Esophagus muscularis mucosa (tissue), 4 donors: ENCODE measurements around the gene WDFY4. TPM values are rescaled to one million over a fixed set of nuclear protein-coding genes. Genes with fewer than 3 reads are reported as not detected.
A peak's percentile ranks its signal among the peaks of the same experiment; 100 is the strongest.

ENCODE experiments used
- DNase-seq: peaks from one replicate; pipeline ENCODE4 v3.0.0-alpha.2; 2017; ENCODE audit errors: extremely low spot score
- H3K27ac ChIP-seq, 4 donors: fragments of 200-600 bp; sonication (generic); replicated peaks in 1 of 4; 1 replicate in 3 of 4; 2 replicates in 1 of 4; pipeline ENCODE4 v1.5.1; 2016 to 2019; ENCODE audit warnings: mild to moderate bottlenecking in 1 of 4
- H3K27me3 ChIP-seq, 4 donors: fragments of 200-600 bp; sonication (generic); one replicate each; pipeline versions ENCODE4 v1.5.1 to v1.6.0; 2016 to 2019
- H3K36me3 ChIP-seq, 4 donors: fragments of 200-600 bp; sonication (generic); one replicate each; pipeline ENCODE4 v1.5.1; 2016 to 2019
- H3K4me1 ChIP-seq, 4 donors: fragments of 200-600 bp; sonication (generic); one replicate each; pipeline ENCODE4 v1.5.1; 2016 to 2019
- H3K4me3 ChIP-seq, 4 donors: fragments of 200-600 bp; sonication (generic); 1 replicate in 2 of 4; 2 replicates in 2 of 4; pipeline ENCODE4 v1.5.1; 2016 to 2019; ENCODE audit warnings: mild to moderate bottlenecking in 4 of 4, moderate library complexity in 1 of 4
- H3K9me3 ChIP-seq, 4 donors: fragments of 200-600 bp; sonication (generic); 1 replicate in 3 of 4; 2 replicates in 1 of 4; pipeline ENCODE4 v1.5.1; 2016 to 2019
- CTCF ChIP-seq, 3 experiments: fragments of 200-600 bp in 2 of 3; fragments of 450-650 bp in 1 of 3; sonication (generic) in 2 of 3; IDR thresholded peaks; one replicate each; pipeline ENCODE4 v1.5.1; 2017 to 2019; ENCODE audit warnings: antibody characterized with exemption in 3 of 3, mild to moderate bottlenecking in 2 of 3, moderate library complexity in 1 of 3
- EP300 ChIP-seq: sonication (generic); formaldehyde crosslinking; IDR thresholded peaks from one replicate; pipeline ENCODE4 v1.6.1; 2017; ENCODE audit warnings: antibody characterized with exemption
- POLR2A ChIP-seq: fragments of 450-650 bp; IDR thresholded peaks from one replicate; pipeline ENCODE4 v1.6.1; 2017; ENCODE audit warnings: antibody characterized with exemption, moderate library complexity, mild to moderate bottlenecking, low read depth
- POLR2AphosphoS5 ChIP-seq, 2 donors: sonication (generic); formaldehyde crosslinking; IDR thresholded peaks; one replicate each; pipeline ENCODE4 v1.6.1; 2017; ENCODE audit warnings: antibody characterized with exemption in 2 of 2
- WGBS: methylation state at CpG from one replicate; pipeline ENCODE4 v1.1.5; 2018; 5-methylcytosine and 5-hydroxymethylcytosine counted together
- intact Hi-C: fragments of 100-400 bp; cut with DNase I; formaldehyde crosslinking; loops from one replicate; pipeline ENCODE4 v1.15.1; 2023
- total RNA-seq, 4 donors: library from RNA; depleted of rRNA; stranded (reverse); fragments of >200 nt; gene quantifications; one replicate each; pipeline versions ENCODE4 v1.1.0 to v1.2.1, GENCODE V29; 2016

Gene WDFY4
- total RNA-seq, 4 donors from 2014 or later = 2.3 to 7.3 (median 5.2) TPM

- no peaks in the 10 kb centered on the region for H3K4me1 ChIP-seq
- H3K27me3 ChIP-seq = peaks cover 0 to 20% (median 0%) of the 10 kb centered on the region in 4 donors
- peaks cover 0 to 6% (median 0%) of the 10 kb centered on the region in 4 donors for H3K9me3 ChIP-seq
- TF ChIP-seq CTCF (IDR thresholded peaks at IDR 0.05) = no peak
- no peak for TF ChIP-seq POLR2AphosphoS5 (IDR thresholded peaks at IDR 0.05)
- no peak for TF ChIP-seq POLR2A
- no peak for TF ChIP-seq EP300
- intact Hi-C loops = no loop called here
- H3K27ac ChIP-seq = no peak overlapping the region
- H3K36me3 ChIP-seq = no peaks in the 10 kb centered on the region
- DNase-seq = peak; percentile 29
- H3K4me3 ChIP-seq = no peak overlapping the region
- WGBS = 62% methylated on average over 5 of the region's 5 CpGs
Measured at GRCh38 chr10:48879451-48879850, 194.8 kb downstream of the WDFY4 start.

GRCh38 chr10:48880016-48880705 is 195.5 kb downstream of the WDFY4 start:
- H3K27me3 ChIP-seq = peaks cover 0 to 20% (median 0%) of the 10 kb centered on the region in 4 donors
- intact Hi-C loops = no loop called here
- peak; percentile 68 for DNase-seq
- H3K27ac ChIP-seq = no peak overlapping the region
- no peaks in the 10 kb centered on the region for H3K36me3 ChIP-seq
- H3K4me3 ChIP-seq = no peak overlapping the region
- H3K4me1 ChIP-seq = no peaks in the 10 kb centered on the region
- TF ChIP-seq CTCF (IDR thresholded peaks at IDR 0.05) = no peak
- H3K9me3 ChIP-seq = peaks cover 0 to 6% (median 0%) of the 10 kb centered on the region in 4 donors
- 67% methylated on average over 10 of the region's 11 CpGs for WGBS

- peak; percentile 60 for DNase-seq
- no peaks in the 10 kb centered on the region for H3K36me3 ChIP-seq
- H3K9me3 ChIP-seq = peaks cover 0 to 6% (median 0%) of the 10 kb centered on the region in 4 donors
- H3K4me1 ChIP-seq = no peaks in the 10 kb centered on the region
- TF ChIP-seq CTCF (IDR thresholded peaks at IDR 0.05) (no peak), EP300 (no peak), POLR2AphosphoS5 (IDR thresholded peaks at IDR 0.05) (no peak), POLR2A (no peak)
- WGBS = 82% methylated on average over 1 of the region's 1 CpG
- H3K27ac ChIP-seq = no peak overlapping the region
- intact Hi-C loops = no loop called here
- peaks cover 0 to 20% (median 0%) of the 10 kb centered on the region in 4 donors for H3K27me3 ChIP-seq
- no peak overlapping the region for H3K4me3 ChIP-seq
Measured at GRCh38 chr10:48881937-48882336, 197.3 kb downstream of the WDFY4 start.

GRCh38 chr10:48882881-48883280 is 198.2 kb downstream of the WDFY4 start:
- 69% methylated on average over 2 of the region's 2 CpGs for WGBS
- intact Hi-C loops = no loop called here
- Histone ChIP-seq H3K4me3 (no peak overlapping the region), H3K9me3 (peaks cover 0 to 6% (median 0%) of the 10 kb centered on the region in 4 donors), H3K27ac (no peak overlapping the region), H3K27me3 (peaks cover 0 to 20% (median 0%) of the 10 kb centered on the region in 4 donors), H3K4me1 (no peaks in the 10 kb centered on the region), H3K36me3 (no peaks in the 10 kb centered on the region)
- TF ChIP-seq POLR2AphosphoS5 (IDR thresholded peaks at IDR 0.05) = no peak
- TF ChIP-seq EP300 = no peak
- no peak for TF ChIP-seq CTCF (IDR thresholded peaks at IDR 0.05)
- TF ChIP-seq POLR2A = no peak
- peak; percentile 86 for DNase-seq

GRCh38 chr10:48883701-48884100 is 199.0 kb downstream of the WDFY4 start:
- 50% methylated on average over 4 of the region's 4 CpGs for WGBS
- intact Hi-C loops = no loop called here

More at GRCh38 chr10:48883701-48884100, 199.0 kb downstream of the WDFY4 start:
- peak; percentile 39 for DNase-seq
- Histone ChIP-seq H3K9me3 (peaks cover 0 to 6% (median 0%) of the 10 kb centered on the region in 4 donors), H3K27ac (no peak overlapping the region), H3K4me1 (no peaks in the 10 kb centered on the region), H3K4me3 (no peak overlapping the region), H3K27me3 (peaks cover 0 to 20% (median 0%) of the 10 kb centered on the region in 4 donors), H3K36me3 (no peaks in the 10 kb centered on the region)
- TF ChIP-seq EP300 (no peak), CTCF (IDR thresholded peaks at IDR 0.05) (no peak), POLR2AphosphoS5 (IDR thresholded peaks at IDR 0.05) (no peak), POLR2A (no peak)
